ENCODE results near the gene SUGCT. TPM values are rescaled to one million over a fixed set of nuclear protein-coding genes. Genes with fewer than 3 reads are reported as not detected.

SUGCT gene
- total RNA-seq, 1 donor from 2014 or later, result not detected

DNA sequence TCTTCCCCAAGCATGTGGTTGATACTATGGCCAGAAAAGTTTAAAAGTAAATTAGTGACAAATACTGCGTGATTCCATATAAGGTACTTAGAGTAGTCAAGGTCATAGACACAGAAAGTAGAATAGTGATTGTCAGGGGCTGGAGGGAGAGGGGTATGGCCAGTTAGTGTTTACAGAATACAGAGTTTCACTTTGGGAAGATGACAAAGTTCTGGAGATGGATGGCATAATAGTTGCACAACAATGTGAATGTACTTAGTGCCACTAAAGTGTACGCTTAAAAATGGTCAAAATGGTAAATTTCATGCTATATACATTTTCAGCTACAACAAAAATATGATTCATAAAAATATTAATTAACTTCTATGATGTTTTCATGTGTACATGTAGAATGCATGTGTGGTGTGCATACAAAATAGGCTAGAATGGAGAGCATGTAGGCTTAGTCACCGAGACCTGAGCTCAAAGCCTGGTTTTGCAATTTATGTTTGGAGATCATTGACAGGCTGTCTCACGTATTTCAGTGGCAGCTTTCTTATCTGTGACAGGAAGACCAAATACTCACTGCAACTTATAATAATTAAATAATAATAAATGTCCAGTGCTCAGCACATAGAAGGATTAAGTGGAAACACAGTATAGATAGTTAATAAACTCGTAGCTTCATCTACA, 625.6 kb downstream of the SUGCT start:
- intact Hi-C loops (cut with micrococcal nuclease), result no loop called here

DNA sequence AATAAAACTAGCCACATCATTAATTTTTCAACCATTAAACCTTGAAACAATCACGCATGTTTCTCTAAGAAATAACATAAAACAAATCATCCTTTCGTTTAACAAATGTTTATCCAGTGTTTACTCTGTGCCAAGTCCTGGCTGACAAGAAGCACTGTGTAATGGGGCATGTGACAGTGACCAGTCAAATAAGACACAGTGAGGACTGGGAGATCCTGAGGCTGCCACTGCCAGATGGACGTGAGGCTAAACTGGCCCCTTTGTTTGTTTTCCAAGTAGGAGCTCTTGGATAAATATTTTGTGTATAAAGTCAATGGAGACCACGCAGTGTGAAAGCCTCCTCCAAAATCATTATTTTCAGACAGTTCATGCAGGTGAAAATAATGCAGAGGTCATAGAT, 626.2 kb downstream of the SUGCT start:
- intact Hi-C loops (cut with micrococcal nuclease), result no loop called here

DNA sequence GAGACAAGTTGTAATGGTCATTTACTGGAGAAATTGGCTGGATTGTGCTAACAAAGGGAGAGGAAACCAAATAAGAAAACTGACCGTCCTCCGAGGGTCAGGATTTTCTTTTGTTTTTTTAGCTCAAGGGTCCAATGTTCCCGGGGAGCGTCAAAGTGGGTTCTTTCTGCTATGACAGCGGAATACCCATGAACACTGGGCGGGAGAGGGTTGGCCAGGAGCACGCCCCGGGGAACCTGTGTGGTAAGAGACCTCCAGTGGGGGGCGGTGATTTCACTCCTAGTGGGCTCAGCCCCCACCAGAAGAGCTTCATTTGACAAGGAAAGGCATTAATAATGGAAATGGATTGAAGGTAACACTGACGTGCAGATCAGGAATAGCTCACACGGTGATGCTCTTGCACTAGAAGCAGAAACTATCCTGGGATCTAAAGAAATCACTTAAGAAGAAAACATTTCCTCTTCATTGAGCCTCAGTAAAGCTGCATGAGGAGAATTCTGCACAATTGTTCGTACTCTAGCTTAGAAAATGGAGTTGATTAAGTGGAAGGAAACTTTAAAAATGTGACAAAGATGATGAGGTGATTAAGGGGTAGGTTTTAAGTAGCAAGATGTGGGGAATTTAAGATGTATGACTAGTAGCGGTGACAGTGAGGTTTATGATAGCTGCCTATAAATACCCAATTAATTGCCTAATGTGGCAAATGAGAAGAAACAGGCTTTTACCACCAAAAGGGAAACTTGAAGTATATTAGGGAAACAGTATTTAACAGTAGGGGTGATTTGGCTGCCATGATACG, 627.2 kb downstream of the SUGCT start:
- intact Hi-C loops (cut with micrococcal nuclease), result no loop called here

DNA sequence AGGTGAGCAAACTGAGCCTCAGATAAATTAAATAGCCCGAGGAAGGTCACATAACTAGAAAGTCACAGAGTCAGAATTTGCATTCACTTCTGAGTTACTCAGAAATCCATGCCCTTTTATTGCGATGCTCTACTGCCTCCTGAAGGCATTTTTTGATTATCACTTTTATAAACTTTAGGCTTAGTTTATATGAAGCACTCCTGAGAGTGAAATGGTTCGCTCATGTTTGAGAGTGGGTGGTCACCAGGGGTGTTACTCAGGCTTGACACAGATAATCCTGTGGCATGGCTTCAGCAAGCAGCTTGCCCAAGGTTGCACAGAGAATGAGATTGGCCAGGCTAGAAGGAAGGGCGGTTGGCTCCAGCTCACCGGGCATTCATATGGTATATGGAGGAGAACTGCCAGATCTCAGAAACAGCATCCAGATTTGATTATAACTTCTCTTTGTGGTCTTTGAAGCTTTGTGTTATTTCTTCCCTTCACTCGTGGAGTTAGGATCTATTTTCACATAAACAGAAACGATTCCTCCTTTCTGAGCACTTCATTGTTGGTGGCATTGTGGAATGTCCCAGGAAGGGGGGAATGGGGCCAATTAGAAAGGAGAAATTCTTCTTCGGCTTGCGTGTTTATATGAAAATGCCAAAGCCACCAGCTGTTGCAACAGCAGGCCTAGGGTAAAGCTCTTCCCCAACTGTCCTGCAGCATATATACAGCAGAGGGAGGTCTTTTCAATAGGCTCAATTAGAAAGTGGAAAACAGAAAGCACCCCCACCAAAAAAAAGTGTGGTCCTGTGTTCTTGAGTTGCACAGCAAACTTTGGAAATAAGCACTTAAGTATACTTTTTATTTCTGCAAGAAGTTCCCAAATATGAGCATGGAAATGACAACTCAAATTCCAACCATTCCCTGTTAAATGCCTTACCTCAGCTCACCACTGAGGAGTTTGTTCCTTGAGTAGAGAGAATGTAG, 628.8 kb downstream of the SUGCT start:
- intact Hi-C loops (cut with micrococcal nuclease), result no loop called here

DNA sequence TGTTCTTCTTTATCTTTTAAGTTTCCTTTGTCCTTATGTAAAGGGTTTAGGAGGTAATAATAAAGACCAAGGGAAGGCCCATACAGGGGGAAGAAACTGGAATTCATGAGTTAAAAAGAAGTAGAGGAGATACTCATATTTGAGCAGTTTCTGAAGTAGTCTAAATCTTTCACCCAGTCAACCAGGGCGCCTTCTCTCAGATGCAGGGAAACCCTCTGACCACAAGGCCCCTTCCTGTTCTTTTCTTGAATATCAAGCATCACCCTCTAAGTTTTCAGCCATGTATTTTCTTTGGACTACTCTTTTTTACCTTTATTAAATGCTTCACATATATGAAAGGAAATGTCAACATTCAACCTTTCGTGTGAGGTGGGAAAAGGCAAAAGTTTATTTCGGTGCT, 630.8 kb downstream of the SUGCT start:
- intact Hi-C loops (cut with micrococcal nuclease), result no loop called here

DNA sequence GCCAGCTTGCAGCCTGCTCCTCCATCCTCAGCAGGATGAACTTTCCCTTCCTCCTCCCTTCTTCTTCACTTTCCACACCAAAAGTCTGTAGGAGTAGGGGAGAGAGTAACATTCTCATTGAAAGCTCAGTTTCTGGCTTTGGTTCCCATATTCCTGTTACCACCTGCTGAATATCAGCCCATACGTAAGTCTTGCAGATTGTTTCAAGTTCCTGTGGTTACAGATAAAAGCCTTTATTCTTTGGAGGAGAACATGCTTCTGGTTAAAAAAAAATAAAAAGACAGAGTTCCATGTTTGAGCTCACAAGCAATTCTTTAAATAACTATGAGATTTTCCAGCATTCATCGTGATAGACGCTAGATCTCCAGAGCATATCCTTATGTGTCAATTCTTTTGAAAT, 637.3 kb downstream of the SUGCT start:
- intact Hi-C loops (cut with micrococcal nuclease), result no loop called here

DNA sequence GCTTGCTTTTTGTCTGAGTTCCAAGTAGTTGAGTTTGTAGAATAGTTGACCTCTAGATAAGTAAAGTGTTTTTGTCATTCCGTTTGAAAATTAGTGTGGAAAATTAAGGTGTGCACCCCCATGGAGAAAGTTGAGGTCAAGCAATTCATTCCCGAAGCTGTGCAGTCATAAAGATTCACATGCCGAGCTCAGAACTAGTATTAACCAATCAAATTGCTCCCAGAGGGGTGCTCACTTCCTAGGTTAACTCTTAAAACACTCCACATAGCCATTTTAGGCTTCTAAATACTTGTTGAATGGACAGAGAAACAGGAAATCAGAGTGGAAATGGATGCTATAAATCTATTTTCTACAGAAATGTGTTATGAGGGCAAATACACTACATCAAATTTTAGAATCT, 638.9 kb downstream of the SUGCT start:
- intact Hi-C loops (cut with micrococcal nuclease), result no loop called here

DNA sequence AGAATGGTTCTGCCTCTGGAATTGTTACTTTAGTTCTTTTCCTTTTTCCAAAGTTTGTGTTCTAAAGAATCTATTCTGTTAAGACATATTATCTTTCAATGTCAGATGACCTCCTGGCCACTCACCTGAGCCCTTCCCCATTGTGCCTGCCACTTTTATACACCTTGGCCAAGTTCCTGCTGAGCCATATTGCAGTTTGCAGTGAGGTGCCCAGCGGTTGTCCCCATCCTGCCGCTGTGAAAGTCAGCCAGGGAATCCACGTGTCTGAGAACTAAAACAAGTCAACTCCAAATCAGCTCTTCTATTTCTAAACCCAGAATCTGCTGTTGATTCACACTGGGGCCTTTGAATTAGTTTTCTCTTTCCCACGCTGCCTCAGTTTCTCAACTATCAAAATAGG, 641.1 kb downstream of the SUGCT start:
- intact Hi-C loops (cut with micrococcal nuclease), result no loop called here

DNA sequence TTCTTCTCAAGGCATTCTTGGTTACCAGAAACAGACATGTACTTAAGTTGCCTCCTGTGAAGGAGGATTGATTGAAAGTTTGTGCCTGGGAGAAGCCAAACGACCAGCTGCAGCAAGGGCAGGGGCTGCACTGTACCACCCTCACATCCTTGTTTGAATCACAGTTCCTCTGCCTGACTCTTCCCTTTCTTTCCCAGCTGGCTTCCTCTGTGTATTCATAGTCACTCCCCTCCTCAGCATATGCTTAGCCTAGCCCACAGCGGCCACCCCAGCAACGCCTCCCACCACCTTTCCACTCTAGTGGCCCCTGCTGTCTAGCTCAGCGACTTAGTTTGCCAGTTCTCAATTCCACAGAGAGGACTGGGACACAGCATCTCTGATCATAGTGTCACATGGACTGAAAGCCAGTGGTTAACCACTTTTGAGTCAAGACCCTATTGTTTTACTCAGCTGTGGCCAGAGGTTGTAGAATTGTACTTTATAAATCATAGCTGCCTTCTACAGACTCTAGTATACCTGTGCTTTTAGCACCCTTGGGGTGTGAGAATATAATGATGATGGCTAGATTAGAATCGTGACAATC, 643.0 kb downstream of the SUGCT start:
- intact Hi-C loops (cut with micrococcal nuclease), result no loop called here

DNA sequence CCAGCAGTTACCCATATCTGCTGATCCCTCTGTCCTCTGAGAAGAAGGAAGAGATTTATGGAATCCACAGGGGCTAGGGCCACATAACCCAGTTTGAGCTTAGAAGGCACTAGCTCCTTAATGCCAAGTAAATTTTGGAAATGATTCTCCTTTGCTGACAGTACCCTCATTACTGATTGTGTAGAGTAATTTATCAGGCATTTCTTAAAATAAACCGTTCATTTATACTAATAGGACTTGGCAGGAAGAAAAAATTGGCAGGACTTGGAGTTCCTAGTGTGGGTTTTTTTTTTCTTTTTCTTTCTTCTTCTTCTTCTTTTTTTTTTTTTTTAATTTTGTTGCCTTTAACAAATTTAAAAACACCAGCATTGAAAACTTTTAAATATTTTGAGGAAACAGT, 645.7 kb downstream of the SUGCT start:
- intact Hi-C loops (cut with micrococcal nuclease), result no loop called here

DNA sequence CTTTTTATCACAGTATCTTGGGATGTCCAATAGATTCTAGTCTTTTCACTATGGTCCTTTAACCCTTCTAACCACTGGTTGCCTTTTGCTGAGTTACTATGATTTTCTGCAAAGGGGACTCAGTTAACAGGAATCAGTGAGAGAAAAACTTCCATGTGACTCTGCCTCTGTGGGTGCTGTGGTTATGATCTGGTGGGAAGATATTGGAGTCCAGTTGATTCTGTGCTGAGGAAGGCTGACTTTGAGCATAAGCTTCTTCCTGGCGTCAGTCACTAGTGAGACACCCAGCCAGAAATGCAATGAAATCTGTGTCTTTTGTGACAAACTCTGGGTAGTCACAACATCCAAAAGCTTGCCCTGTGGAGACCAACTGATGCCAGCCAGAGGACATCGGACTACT, 648.0 kb downstream of the SUGCT start:
- intact Hi-C loops (cut with micrococcal nuclease), result no loop called here

DNA sequence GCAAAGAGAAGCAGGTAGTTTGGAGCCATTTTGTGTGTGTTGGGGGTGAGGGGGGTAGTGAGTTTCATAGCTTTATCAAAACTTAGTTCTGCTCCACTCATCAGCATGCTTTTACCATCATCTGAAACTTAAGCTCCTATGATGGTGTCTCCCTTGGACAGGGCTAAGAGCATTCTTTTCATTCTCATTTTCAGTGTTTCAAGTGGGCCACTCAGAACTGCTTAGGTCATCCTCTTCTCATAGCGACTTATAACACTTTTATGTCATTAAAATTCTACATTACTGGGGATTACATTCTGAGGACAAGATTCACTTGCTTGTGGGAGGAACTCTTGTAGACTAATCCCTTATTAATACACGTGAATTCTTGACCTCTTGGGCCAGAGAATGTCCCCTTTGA, 649.4 kb downstream of the SUGCT start:
- intact Hi-C loops (cut with micrococcal nuclease), result no loop called here

DNA sequence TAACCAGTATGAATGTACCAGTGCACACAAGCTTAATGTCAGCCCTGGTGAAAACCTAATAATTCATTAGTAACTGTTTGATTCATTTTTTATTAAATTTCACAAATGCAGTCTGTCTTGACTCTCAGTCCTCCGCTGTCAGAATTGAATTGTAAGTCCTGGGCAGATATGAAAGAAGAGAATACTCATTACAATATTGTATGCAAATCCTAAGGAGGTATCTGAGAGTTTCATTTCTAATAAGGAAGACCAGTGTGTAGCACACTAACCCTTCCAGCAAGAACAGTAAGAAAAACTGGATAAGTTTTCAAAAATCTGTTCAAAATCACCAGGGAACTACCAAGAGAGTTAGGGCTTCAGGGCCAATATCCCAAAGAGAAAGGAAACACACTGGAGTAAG, 652.1 kb downstream of the SUGCT start:
- intact Hi-C loops (cut with micrococcal nuclease), result no loop called here

DNA sequence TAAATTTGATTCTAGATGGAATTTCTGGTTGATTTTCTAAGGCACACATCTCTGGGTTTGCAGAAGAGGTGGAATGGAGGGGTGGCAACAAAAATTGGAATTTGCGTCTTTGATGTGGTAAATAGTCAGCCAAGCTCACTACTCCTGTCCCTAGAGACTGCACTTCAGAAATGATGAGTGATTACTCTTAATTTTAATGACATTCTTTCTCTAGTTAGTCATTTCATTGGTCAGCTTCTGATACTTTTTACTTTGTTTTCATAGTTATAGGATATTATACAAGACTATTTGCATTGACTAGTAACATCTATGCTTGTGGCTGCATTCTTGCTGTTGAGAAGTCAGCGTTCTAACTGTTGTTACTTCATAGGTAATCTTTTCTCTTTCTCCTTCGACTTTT, 658.3 kb downstream of the SUGCT start:
- intact Hi-C loops (cut with micrococcal nuclease), result no loop called here

DNA sequence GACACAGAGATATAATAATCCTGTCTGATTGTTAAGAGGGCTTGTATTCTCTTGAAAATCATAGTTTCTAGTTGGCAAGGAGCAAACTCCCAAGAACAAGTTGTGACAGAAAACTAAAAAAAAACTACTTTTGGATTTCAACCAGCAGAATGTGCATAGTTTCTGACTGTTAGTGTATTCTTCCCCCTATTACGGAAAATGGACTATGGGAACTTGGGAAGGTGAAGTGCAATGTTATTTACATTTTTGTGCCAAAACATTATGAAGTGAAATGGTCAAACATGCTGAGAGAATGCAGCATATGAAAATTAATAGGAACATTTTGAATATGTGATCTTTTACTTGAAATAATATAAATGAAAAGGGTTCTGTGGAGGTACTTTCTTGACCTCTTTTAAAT, 660.8 kb downstream of the SUGCT start:
- intact Hi-C loops (cut with micrococcal nuclease), result no loop called here

DNA sequence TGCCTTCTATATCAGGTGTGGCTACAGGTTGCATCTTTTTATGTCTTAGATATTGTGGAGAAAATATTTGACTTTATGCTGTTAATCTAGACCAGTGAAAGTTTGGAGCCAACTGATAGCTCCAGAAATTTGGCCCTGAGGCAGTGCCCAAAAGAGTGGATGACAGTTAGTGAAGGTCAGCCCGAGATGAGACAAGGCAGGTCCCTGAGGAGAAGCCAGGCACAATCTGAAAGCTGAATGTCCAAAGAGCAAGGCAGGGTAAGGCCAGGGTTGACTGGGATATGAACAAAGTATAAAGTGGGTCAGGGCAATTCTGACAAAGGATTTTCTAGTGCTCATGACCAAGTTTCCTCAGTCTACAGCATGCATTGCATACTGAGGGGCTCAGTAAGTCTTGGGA, 661.9 kb downstream of the SUGCT start:
- intact Hi-C loops (cut with micrococcal nuclease), result no loop called here

DNA sequence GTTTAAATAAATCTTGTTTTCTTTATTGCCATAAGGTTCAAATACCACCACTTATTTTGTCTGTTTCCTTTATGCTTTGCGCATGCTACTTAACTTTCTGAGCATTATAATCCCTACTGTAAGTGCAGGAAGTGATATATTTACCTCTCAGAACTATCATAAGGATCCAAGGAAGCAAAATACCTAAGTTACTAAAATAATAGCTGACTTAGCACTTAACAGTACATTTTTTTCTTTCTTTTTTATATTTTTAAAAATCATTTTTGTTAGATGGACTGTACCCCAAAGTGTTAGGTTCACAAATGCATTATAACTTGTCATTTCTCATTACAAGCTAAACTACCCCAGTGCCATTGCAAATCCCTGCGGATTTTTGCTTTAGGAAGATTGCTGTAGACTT, 663.8 kb downstream of the SUGCT start:
- intact Hi-C loops (cut with micrococcal nuclease), result no loop called here

DNA sequence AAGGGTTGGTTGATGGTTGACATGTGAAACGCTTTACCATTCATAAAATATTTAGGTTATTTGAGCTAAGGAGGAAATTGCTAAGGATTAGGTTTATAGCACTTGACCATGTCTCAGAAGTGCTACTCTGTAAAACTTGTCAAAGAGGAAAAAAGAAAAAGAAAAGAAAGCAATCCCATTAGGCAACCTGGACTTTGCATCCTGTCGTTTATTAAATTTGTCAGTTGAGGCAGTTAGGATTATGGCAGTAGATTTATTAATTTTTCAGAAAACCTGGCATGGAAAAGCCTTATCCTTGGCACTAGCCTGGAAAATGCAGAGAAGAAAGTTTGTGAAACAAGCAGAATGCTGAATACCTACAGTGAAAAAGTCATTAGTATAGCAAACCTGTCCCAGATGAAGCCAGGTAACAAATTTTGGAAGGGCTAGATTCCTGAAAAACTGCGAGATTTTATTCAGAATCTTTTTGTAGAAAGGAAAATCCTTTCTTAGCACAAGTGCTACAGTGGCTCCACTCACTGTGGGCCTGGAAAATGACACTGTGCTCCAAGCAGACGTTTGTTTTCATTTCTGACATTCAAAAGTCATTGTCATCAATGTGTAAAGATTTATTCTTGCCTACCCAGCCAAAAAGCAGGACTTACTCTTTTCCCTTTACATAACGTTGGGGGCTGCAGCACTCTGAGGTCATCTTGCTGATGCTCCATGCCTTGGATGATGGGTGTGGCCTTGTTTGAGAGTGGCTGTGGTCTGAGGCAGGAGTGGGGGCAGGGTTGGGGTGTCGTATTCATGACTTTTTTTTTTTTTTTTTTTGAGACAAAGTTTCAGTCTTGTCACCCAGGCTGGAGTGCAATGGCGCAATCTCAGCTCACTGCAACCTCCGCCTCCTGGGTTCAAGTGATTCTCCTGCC, 664.9 kb downstream of the SUGCT start:
- intact Hi-C loops (cut with micrococcal nuclease), result no loop called here

DNA sequence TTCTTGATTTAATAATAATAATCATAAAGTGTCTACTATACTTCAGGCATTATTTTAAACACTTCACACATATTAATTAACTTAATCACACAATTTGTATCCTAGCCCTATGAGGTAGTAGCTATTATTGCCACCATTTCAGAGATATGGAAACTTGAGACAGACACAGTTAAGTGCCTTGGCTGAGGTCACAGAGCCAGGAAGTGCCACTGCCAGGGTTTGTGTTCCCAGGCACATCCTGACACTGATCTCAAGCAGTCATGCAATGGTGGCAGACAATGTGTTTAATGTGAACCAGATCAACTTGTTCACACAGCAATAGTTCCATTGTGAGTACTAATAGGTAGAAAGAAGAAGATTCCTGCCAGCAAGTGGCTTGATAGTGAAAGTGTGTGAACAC, 666.0 kb downstream of the SUGCT start:
- intact Hi-C loops (cut with micrococcal nuclease), result no loop called here

DNA sequence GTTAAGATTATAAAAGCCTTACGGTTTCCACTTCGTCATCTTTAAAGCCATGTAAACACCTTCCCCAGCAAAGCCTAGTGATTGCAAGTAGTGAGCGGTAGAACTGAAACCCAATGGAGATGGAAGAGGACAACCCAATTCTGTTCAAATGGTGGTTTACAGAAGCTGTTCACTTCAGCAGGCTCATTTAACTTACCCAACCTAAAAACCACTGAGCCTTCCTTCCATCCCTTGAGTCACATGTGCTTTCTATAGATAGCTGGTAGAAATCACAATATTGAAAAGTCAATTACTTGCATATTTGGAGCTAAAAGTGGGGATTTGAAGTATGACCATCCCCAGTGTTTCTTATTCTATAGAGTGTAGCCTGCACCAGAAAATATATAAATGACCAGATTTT, 667.7 kb downstream of the SUGCT start:
- intact Hi-C loops (cut with micrococcal nuclease), result no loop called here
